HPDE6-E6E7 (cell line): Measurements from ENCODE around the gene MINDY4.
"Not testable (repeated sequence)": the region's sequence is repeated elsewhere in the genome, so short reads cannot be mapped to it uniquely, and the experiment has no call there.

Source experiments
- DNase-seq: peaks from one replicate; pipeline ENCODE4 v3.0.0; 2011; ENCODE audit warnings: missing footprints; ENCODE audit errors: extremely low spot score

Gene MINDY4

GRCh38 chr7:30834017-30834674, 62.9 kb downstream of the MINDY4 start:
- DNase-seq: not testable (repeated sequence)

GRCh38 chr7:30835396-30835915, 64.2 kb downstream of the MINDY4 start:
- no peak for DNase-seq

- DNase-seq: no peak
Measured at GRCh38 chr7:30836991-30837390, 65.8 kb downstream of the MINDY4 start.

GRCh38 chr7:30837581-30837980, 66.4 kb downstream of the MINDY4 start:
- no peak for DNase-seq

- no peak for DNase-seq
Measured at GRCh38 chr7:30838008-30838407, 66.8 kb downstream of the MINDY4 start.

GRCh38 chr7:30840141-30841024, 69.2 kb downstream of the MINDY4 start:
- no peak for DNase-seq

- no peak for DNase-seq
Measured at GRCh38 chr7:30841025-30841735, 70.0 kb downstream of the MINDY4 start.

- DNase-seq: no peak
Measured at GRCh38 chr7:30841801-30842541, 70.8 kb downstream of the MINDY4 start.

- DNase-seq: no peak
Measured at GRCh38 chr7:30842542-30843451, 71.6 kb downstream of the MINDY4 start.

GRCh38 chr7:30843741-30844482, 72.7 kb downstream of the MINDY4 start:
- DNase-seq: no peak

GRCh38 chr7:30844483-30844874, 73.3 kb downstream of the MINDY4 start:
- no peak for DNase-seq

- no peak for DNase-seq
Measured at GRCh38 chr7:30844916-30845315, 73.7 kb downstream of the MINDY4 start.

GRCh38 chr7:30845426-30846135, 74.4 kb downstream of the MINDY4 start:
- DNase-seq: no peak

- DNase-seq: peak; percentile 92
Measured at GRCh38 chr7:30846378-30846777, 75.2 kb downstream of the MINDY4 start.

- DNase-seq: no peak
Measured at GRCh38 chr7:30848121-30848855, 77.1 kb downstream of the MINDY4 start.

GRCh38 chr7:30849565-30849964, 78.3 kb downstream of the MINDY4 start:
- DNase-seq: no peak

GRCh38 chr7:30850426-30850825, 79.2 kb downstream of the MINDY4 start:
- no peak for DNase-seq

GRCh38 chr7:30851651-30852307, 80.6 kb downstream of the MINDY4 start:
- no peak for DNase-seq
